Heart left ventricle (tissue), 16 donors: Measurements from ENCODE around the gene SCN2B. TPM values are rescaled to one million over a fixed set of nuclear protein-coding genes. Genes with fewer than 3 reads are reported as not detected.

Experiments used
- ATAC-seq, 4 donors: fragments of 200-7000 bp; cut with Tn5 transposase; one replicate each; pipeline ENCODE4 v1.9.1; 2020 to 2022; ENCODE audit warnings: moderate library complexity in 4 of 4, mild to moderate bottlenecking in 3 of 4, moderate number of reproducible peaks in 1 of 4
- DNase-seq, 5 donors: peaks; one replicate each; pipeline ENCODE4 v3.0.0-alpha.2; 2020
- H3K27ac ChIP-seq, 12 donors: fragments of 200-600 bp; sonication (generic) in 4 of 12; one replicate each; pipeline versions ENCODE4 v1.5.0 to v1.8.0; 2016 to 2022; ENCODE audit warnings: mild to moderate bottlenecking in 2 of 12
- H3K27me3 ChIP-seq, 9 donors: fragments of 200-600 bp; sonication (generic) in 2 of 9; one replicate each; pipeline versions ENCODE4 v1.5.1 to v1.8.0; 2016 to 2022; ENCODE audit warnings: mild to moderate bottlenecking in 3 of 9
- H3K36me3 ChIP-seq, 9 donors: fragments of 200-600 bp; sonication (generic) in 2 of 9; one replicate each; pipeline versions ENCODE4 v1.5.0 to v1.8.0; 2018 to 2022; ENCODE audit warnings: mild to moderate bottlenecking in 2 of 9
- H3K4me1 ChIP-seq, 12 donors: fragments of 200-600 bp; sonication (generic) in 4 of 12; one replicate each; pipeline versions ENCODE4 v1.5.0 to v1.8.0; 2016 to 2022; ENCODE audit warnings: mild to moderate bottlenecking in 3 of 12
- H3K4me3 ChIP-seq, 12 donors: fragments of 200-600 bp; sonication (generic) in 4 of 12; one replicate each; pipeline versions ENCODE4 v1.5.0 to v1.8.0; 2017 to 2022; ENCODE audit warnings: mild to moderate bottlenecking in 9 of 12, moderate library complexity in 4 of 12
- H3K9me3 ChIP-seq, 12 donors: fragments of 200-600 bp; sonication (generic) in 4 of 12; one replicate each; pipeline versions ENCODE4 v1.5.0 to v1.8.0; 2016 to 2022; ENCODE audit warnings: mild to moderate bottlenecking in 1 of 12
- POLR2A ChIP-seq, 2 donors: fragments of 450-650 bp; IDR thresholded peaks; one replicate each; pipeline ENCODE4 v1.6.1; 2017; ENCODE audit warnings: antibody characterized with exemption in 2 of 2, mild to moderate bottlenecking in 2 of 2, moderate library complexity in 2 of 2
- WGBS, 4 donors: extraction: QIAGEN DNeasy Blood & Tissue Kit in 2 of 4; methylation state at CpG; one replicate each; pipeline versions ENCODE4 v1.1.5 to v1.1.7; 2013 to 2018; 5-methylcytosine and 5-hydroxymethylcytosine counted together
- intact Hi-C, 10 donors: fragments of 100-400 bp; cut with DNase I; formaldehyde crosslinking; loops; one replicate each; pipeline versions ENCODE4 v1.11.1 to v1.14.2; 2022
- polyA plus RNA-seq, 2 donors: library from polyadenylated mRNA; stranded (reverse); fragments of 200-250 nt; gene quantifications; one replicate each; pipeline ENCODE4 v1.2.3, GENCODE V29; 2013
- total RNA-seq, 9 donors: library from RNA; depleted of rRNA in 2 of 9; stranded (reverse); fragments of >200 nt in 2 of 9; fragmentation: NEBNext Ultra II Directional in 3 of 9; extraction: Animal tissue kit (Norgen Biotek cat#: 25700) in 3 of 9; gene quantifications; one replicate each; pipeline versions ENCODE4 v1.1.0 to v1.2.4, GENCODE V29; 2016 to 2023
- TF ChIP-seq, protein P1 (sequence below), 12 donors: fragments of 200-600 bp; sonication (generic) in 4 of 12; IDR thresholded peaks; one replicate each; pipeline versions ENCODE4 v1.5.0 to v1.8.0; 2018 to 2022; ENCODE audit warnings: antibody characterized with exemption in 12 of 12, mild to moderate bottlenecking in 5 of 12
- donor health status: ischemic (EF 13 %, LVEDD 7.1; RV severe dilation, severe dysfunction).
- donor health status: healthy with polysubstance abuse.
- donor health status: DM: no; HTN: yes; CAD: no.
- donor health status: DM: no; HTN: no; CAD: no.
- donor health status: ischemic (EF 25% LVEDD 6.9; RV normal size, moderate dysfunction).
- donor health status: ischemic (EF 25% LVEDD 5.7; RV mildly dilated, moderate dysfunction).
- donor health status: healthy.
- donor health status: DM: yes; HTN: yes; CAD: no.
- donor health status: ischemic (EF 35%, LVEDD 5.7; RV mildly dilated, moderate dysfunction).
- donor health status: nonischemic (EF 11% LVEDD 7.7; RV severe dilation, severe dysfunction).
- donor health status: DM: yes; HTN: yes; CAD: no.
- donor health status: PGD.
- donor health status: ischemic (EF 29% LVEDD 5.4; RV normal size, mild dysfunction).
- donor health status: nonischemic (EF 23%, LVEDD 6.1; RV moderate dilation, normal function).

The SCN2B gene
- total and polyA plus RNA-seq, 11 donors = 3.6 to 32.5 (median 11.8) TPM

- Histone ChIP-seq H3K27ac (peak overlapping the region in 1 of 12 donors; percentile 82), H3K27me3 (peaks cover 0 to 3% (median 0%) of the 10 kb centered on the region in 9 donors), H3K36me3 (peaks cover 0 to 23% (median 0%) of the 10 kb centered on the region in 9 donors), H3K4me1 (peaks cover 0 to 91% (median 15%) of the 10 kb centered on the region in 12 donors), H3K4me3 (no peak overlapping the region), H3K9me3 (no peaks in the 10 kb centered on the region)
- ATAC-seq = no peak
- TF ChIP-seq, protein P1, sequence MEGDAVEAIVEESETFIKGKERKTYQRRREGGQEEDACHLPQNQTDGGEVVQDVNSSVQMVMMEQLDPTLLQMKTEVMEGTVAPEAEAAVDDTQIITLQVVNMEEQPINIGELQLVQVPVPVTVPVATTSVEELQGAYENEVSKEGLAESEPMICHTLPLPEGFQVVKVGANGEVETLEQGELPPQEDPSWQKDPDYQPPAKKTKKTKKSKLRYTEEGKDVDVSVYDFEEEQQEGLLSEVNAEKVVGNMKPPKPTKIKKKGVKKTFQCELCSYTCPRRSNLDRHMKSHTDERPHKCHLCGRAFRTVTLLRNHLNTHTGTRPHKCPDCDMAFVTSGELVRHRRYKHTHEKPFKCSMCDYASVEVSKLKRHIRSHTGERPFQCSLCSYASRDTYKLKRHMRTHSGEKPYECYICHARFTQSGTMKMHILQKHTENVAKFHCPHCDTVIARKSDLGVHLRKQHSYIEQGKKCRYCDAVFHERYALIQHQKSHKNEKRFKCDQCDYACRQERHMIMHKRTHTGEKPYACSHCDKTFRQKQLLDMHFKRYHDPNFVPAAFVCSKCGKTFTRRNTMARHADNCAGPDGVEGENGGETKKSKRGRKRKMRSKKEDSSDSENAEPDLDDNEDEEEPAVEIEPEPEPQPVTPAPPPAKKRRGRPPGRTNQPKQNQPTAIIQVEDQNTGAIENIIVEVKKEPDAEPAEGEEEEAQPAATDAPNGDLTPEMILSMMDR (IDR thresholded peaks at IDR 0.05) = no peak
- TF ChIP-seq POLR2A (IDR thresholded peaks at IDR 0.05) = no peak
- no peak for DNase-seq
- intact Hi-C loops = loop anchor here in 1 of 10 donors (5.0 kb wide), 1 partner anchor 43 kb away; the partner anchor contains the start of gene MPZL3
- WGBS, 4 donors = 88 to 93% (median 90%) methylated on average over 3 of the region's 3 CpGs
Observed at GRCh38 chr11:118209033-118209432, 32.6 kb upstream of the SCN2B start.

- H3K4me1 ChIP-seq = peaks cover 0 to 90% (median 13%) of the 10 kb centered on the region in 12 donors
- H3K36me3 ChIP-seq = peaks cover 0 to 34% (median 0%) of the 10 kb centered on the region in 9 donors
- H3K4me3 ChIP-seq = no peak overlapping the region
- H3K27ac ChIP-seq = peak overlapping the region in 3 of 12 donors; percentile 2 to 82 (median 6)
- ATAC-seq (no peak), DNase-seq (no peak)
- no peak for TF ChIP-seq POLR2A (IDR thresholded peaks at IDR 0.05)
- TF ChIP-seq, protein P1 (IDR thresholded peaks at IDR 0.05) = no peak
- H3K27me3 ChIP-seq = peaks cover 0 to 3% (median 0%) of the 10 kb centered on the region in 9 donors
- no peaks in the 10 kb centered on the region for H3K9me3 ChIP-seq
- intact Hi-C loops = loop anchor here in 1 of 10 donors (5.0 kb wide), 1 partner anchor 45 kb away; the partner anchor contains the start of gene MPZL3
- 78 to 87% (median 84%) methylated on average over 2 of the region's 2 CpGs for WGBS, 4 donors
Observed at GRCh38 chr11:118207079-118207478, 30.6 kb upstream of the SCN2B start.

- 24 to 42% (median 36%) methylated on average over 1 of the region's 1 CpG for whole genome bisulfite sequencing, 4 donors
- peak in 1 of 5 donors; percentile 17 for DNase-seq
- peaks cover 0 to 31% (median 0%) of the 10 kb centered on the region in 9 donors for H3K36me3 ChIP-seq
- peaks cover 0 to 3% (median 0%) of the 10 kb centered on the region in 9 donors for H3K27me3 ChIP-seq
- ATAC-seq = peak in 3 of 4 donors; percentile 49 to 80 (median 61)
- no peak overlapping the region for H3K4me3 ChIP-seq
- peak overlapping the region in 4 of 12 donors; percentile 2 to 82 (median 23) for H3K27ac ChIP-seq
- H3K4me1 ChIP-seq = peaks cover 0 to 87% (median 8%) of the 10 kb centered on the region in 12 donors
- no peaks in the 10 kb centered on the region for H3K9me3 ChIP-seq
- intact Hi-C loops = loop anchor here in 1 of 10 donors (5.0 kb wide), 1 partner anchor 46 kb away; the partner anchor contains the start of gene MPZL3
- TF ChIP-seq, protein P1 (IDR thresholded peaks at IDR 0.05) = no peak
- no peak for TF ChIP-seq POLR2A (IDR thresholded peaks at IDR 0.05)
Observed at GRCh38 chr11:118206391-118207031, 30.1 kb upstream of the SCN2B start.
